ENCODE results near the gene TCEANC2.

DNA sequence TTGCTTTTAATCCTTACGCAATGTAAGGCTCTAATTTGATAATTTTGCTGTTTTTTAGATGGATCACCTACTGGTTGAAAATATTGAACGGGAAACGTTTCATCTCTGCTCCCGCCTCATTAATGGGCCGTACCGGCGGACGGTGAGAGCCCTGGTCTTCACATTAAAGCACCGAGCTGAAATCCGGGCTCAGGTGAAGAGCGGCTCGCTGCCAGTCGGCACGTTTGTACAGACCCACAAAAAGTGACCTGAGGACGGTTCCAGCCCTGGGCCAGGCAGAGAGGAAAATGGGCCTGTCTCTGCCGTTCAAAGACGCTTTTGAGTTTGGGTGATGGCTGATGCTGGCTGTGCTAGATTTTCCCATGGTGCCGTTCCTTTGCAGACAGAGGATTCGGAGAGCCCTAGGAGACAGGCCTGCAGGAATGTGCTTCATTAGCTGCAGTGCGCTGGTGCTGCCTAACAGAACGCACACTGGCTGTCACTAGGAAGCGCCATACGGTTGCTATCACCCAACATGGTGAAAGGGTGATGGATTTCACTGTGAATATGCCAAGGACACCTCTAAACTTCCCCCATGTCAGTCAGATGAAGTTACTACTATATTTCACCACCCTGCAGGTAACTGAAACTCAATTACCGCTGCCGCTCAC, 42.9 kb downstream of the TCEANC2 start:
- TF ChIP-seq YY1 (IDR thresholded peaks at IDR 0.05; ENCODE audit: insufficient read depth, insufficient read length), result no peak
- no peak for TF ChIP-seq ZNF274 (IDR thresholded peaks at IDR 0.05; ENCODE audit: low read depth, low read length)

Measured in NT2/D1 (cell line).